Activated CD4-positive, alpha-beta T cell treated with anti-CD3 and anti-CD28 coated beads for 4 hours (primary cell): Measurements from ENCODE around the gene CXXC5.
"Not testable (repeated sequence)": the region's sequence is repeated elsewhere in the genome, so short reads cannot be mapped to it uniquely, and the experiment has no call there.

ENCODE experiments used
- DNase-seq, 2 donors: peaks; one replicate each; pipeline ENCODE4 v3.0.0-alpha.2; 2020

The CXXC5 gene

GRCh38 chr5:139696894-139697658, 48.9 kb downstream of the CXXC5 start:
- DNase-seq, result peak; percentile 28 to 38

- DNase-seq, result no peak
Measured at GRCh38 chr5:139698490-139699146, 50.5 kb downstream of the CXXC5 start.

GRCh38 chr5:139699351-139699750, 51.2 kb downstream of the CXXC5 start:
- no peak for DNase-seq

GRCh38 chr5:139700711-139701055, 52.5 kb downstream of the CXXC5 start:
- no peak for DNase-seq

- DNase-seq, result no peak
Measured at GRCh38 chr5:139701056-139701741, 53.0 kb downstream of the CXXC5 start.

GRCh38 chr5:139702548-139702947, 54.4 kb downstream of the CXXC5 start:
- no peak for DNase-seq

- no peak for DNase-seq
Measured at GRCh38 chr5:139704748-139705147, 56.6 kb downstream of the CXXC5 start.

GRCh38 chr5:139705191-139705590, 57.0 kb downstream of the CXXC5 start:
- DNase-seq, result no peak

GRCh38 chr5:139705655-139706587, 57.8 kb downstream of the CXXC5 start:
- DNase-seq, result no peak

GRCh38 chr5:139707445-139708003, 59.4 kb downstream of the CXXC5 start:
- no peak for DNase-seq

GRCh38 chr5:139708434-139708861, 60.3 kb downstream of the CXXC5 start:
- DNase-seq, result no peak

- no peak for DNase-seq
Measured at GRCh38 chr5:139708877-139709581, 60.9 kb downstream of the CXXC5 start.

GRCh38 chr5:139709582-139710318, 61.6 kb downstream of the CXXC5 start:
- DNase-seq, result peak; percentile 18 to 44

GRCh38 chr5:139710319-139711066, 62.3 kb downstream of the CXXC5 start:
- peak; percentile 49 to 67 for DNase-seq

GRCh38 chr5:139711067-139711905, 63.1 kb downstream of the CXXC5 start:
- DNase-seq, result peak; percentile 45 to 56

GRCh38 chr5:139711906-139712224, 63.7 kb downstream of the CXXC5 start:
- DNase-seq, result no peak

- no peak for DNase-seq
Measured at GRCh38 chr5:139712412-139712811, 64.3 kb downstream of the CXXC5 start.

- DNase-seq, result not testable (repeated sequence)
Measured at GRCh38 chr5:139713898-139714297, 65.7 kb downstream of the CXXC5 start.

GRCh38 chr5:139717221-139717620, 69.1 kb downstream of the CXXC5 start:
- DNase-seq, result no peak
